ENCODE measurements around the gene SLC34A1.
A peak's percentile ranks its signal among the peaks of the same experiment; 100 is the strongest.
"Not testable (repeated sequence)": the region's sequence is repeated elsewhere in the genome, so short reads cannot be mapped to it uniquely, and the experiment has no call there.

Gene SLC34A1

GRCh38 chr5:177414481-177414880 is 30.2 kb downstream of the SLC34A1 start:
- no peak for DNase-seq

- DNase-seq = not testable (repeated sequence)
Observed at GRCh38 chr5:177417081-177417480, 32.8 kb downstream of the SLC34A1 start.

GRCh38 chr5:177419046-177419445 is 34.8 kb downstream of the SLC34A1 start:
- no peak for DNase-seq

GRCh38 chr5:177420472-177420871 is 36.2 kb downstream of the SLC34A1 start:
- DNase-seq = not testable (repeated sequence)

- DNase-seq = no peak
Observed at GRCh38 chr5:177421062-177421798, 37.0 kb downstream of the SLC34A1 start.

- DNase-seq = no peak
Observed at GRCh38 chr5:177423671-177424070, 39.4 kb downstream of the SLC34A1 start.

GRCh38 chr5:177425196-177425800 is 41.1 kb downstream of the SLC34A1 start:
- DNase-seq = no peak

- peak; percentile 99 for DNase-seq
Observed at GRCh38 chr5:177425801-177426565, 41.7 kb downstream of the SLC34A1 start.

- DNase-seq = peak; percentile 90
Observed at GRCh38 chr5:177426566-177427210, 42.5 kb downstream of the SLC34A1 start, which contains the start of gene GRK6. TSS of gene GRK6 (plus strand) at chr5:177426676. CDS start at chr5:177426846, 170 bp downstream.

- DNase-seq = no peak
Observed at GRCh38 chr5:177427211-177427822, 43.1 kb downstream of the SLC34A1 start.

- DNase-seq = peak; percentile 77
Observed at GRCh38 chr5:177427919-177428573, 43.8 kb downstream of the SLC34A1 start.

GRCh38 chr5:177428574-177429217 is 44.5 kb downstream of the SLC34A1 start:
- no peak for DNase-seq

- DNase-seq = peak; percentile 94
Observed at GRCh38 chr5:177429248-177430040, 45.2 kb downstream of the SLC34A1 start.

- no peak for DNase-seq
Observed at GRCh38 chr5:177430140-177430951, 46.1 kb downstream of the SLC34A1 start.

- no peak for DNase-seq
Observed at GRCh38 chr5:177430972-177431316, 46.7 kb downstream of the SLC34A1 start.

- DNase-seq = peak; percentile 89
Observed at GRCh38 chr5:177431317-177432142, 47.3 kb downstream of the SLC34A1 start.

- no peak for DNase-seq
Observed at GRCh38 chr5:177432143-177432838, 48.1 kb downstream of the SLC34A1 start.
